ENCODE results near the gene OXER1. TPM values are rescaled to one million over a fixed set of nuclear protein-coding genes. Genes with fewer than 3 reads are reported as not detected.

Gene OXER1
- polyA plus RNA-seq, 12 donors = 3.3 to 10.8 (median 6.1) TPM; not detected in 1

GRCh38 chr2:42795275-42795674 is 31.3 kb upstream of the OXER1 start:
- no peak for DNase-seq

GRCh38 chr2:42794271-42795046 is 30.5 kb upstream of the OXER1 start:
- DNase-seq = no peak

GRCh38 chr2:42793334-42794270 is 29.7 kb upstream of the OXER1 start:
- DNase-seq = peak; percentile 73

DNA sequence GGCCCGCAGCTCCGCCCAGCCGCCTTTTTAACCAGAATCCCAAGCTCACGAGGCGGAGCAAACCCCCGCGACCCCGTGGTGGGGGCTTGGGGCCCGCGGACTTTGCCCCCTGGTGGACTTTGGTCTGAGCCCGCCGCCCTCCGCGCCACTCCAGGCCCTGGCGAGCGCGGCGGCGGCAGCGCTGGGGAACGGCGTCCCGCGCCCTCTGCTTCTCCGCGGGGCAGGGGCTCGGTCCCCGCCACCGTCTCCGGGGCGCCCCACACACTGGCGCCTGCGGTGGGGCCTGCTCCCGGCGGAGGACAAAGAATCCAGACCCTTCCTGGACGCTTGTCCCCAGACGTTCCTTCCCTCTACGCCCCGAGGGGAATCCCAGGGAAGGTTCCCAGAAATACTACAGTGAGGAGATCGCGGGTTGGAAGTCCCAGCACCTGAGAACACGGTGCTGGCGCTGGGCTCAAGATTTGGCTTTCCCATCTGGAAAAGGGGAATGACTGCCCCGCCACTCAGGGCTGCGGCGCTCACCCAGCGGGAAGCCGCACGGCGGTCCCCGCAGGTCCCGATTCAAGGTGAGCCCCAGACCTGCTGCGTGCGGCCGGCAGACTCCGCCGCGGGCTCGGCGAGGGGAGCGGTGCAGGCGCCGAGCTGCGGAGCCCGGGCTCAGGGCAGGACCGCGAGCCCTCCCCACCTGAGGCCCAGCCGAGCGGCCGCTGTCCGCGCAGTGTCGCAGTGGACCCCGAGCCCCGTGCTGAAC is 28.8 kb upstream of the OXER1 start, which contains the start of gene HAAO:
TSS of gene HAAO (minus strand) at position 1 of the 751 bp plus-strand sequence. CDS start 47 bp downstream, outside the sequence.
- DNase-seq = peak; percentile 57

- DNase-seq = peak; percentile 76
These were observed 28.2 kb upstream of the OXER1 start for GRCh38 chr2:42792087-42792582.

DNA sequence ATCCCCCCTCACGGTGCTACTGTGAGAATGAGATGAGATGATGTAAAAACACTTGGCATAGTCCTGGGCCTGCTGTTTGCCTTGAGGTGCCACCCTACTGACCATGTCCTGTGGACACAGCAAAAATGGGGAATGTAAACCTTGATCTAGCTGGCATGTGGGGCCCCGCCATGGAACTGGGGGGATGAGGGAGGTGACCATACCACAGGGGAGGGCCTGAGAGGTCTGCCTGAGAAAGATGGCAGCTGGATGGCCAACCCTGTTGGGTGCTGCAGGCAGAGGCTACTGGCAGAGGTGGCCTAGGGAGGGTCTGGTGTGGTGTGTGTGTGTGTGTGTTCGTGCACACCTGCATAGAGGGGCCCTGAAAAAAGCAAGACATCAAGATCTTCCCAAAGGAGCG is 27.7 kb upstream of the OXER1 start:
- DNase-seq = no peak

DNA sequence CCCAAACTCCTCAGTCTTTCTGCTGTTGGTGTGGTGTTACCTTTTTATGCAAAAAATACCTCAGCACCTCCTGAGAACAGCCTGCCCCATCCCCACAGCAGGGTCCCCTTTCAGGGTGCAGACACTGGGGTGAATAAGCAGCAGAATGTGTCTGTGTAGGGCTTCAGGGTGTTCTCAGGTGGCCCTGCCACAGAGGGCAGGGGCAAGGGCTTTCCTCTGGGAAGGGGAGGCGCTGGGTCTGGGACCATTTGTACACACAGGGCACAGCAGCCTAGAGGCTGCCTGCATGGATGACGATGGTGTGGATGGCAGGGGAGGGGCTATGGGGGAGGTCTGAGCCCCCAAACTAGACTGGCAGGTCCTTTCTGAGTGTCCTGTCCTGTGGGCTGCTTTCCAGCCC is 25.8 kb upstream of the OXER1 start:
- DNase-seq = no peak

DNA sequence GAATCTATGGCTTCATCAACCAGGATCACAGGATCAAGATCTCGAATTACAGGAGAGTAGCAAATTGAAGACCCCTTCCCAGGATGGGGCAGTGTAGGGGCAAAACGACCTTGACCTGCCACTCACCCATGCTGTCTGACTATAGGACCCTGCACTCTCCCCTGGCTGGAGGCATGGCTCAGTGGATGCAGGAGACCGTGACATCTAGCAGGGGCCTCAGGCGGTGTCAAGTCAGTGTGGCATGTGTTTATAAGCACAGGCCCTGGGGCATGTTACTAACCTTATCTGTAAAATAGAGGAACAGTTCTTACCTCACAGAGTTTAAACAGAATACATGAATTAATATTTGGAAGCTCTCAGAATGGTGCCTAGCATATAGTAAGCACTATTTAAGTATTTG is 24.9 kb upstream of the OXER1 start:
- DNase-seq = no peak

GRCh38 chr2:42788478-42788793 is 24.5 kb upstream of the OXER1 start:
- no peak for DNase-seq

DNA sequence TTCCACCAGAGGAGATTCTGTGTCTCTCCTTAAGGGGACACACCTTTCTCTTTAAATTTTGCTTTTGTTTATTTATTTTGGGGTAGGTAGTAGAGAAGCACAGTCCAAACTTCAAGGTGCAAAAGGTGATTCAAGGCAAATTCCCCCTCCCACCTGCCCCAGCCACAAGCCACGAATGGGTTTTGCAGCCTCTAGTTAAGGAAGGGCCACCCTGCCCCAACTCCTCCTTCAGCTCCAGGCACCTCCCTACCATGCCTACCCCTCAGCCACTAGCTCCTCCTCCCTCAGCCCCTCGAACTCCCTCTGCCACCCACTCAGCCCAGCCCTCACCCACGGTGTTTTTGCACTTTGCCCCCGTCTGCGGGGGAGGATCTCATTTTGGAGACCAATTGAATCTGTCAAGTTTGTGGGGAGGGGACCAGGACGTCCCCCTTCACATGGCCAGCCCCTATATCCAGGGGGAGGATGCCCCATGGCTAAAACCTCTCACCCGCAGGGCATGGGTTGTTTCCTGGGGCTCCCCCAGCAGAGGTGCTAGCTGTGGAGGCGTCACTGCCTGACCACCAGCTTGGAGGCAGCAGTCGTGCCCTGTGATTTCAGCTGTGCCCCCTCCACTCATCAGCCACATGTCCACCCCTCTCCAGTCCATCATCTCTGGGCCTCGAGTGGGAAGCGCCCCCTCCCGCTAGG is 24.0 kb upstream of the OXER1 start:
- DNase-seq = no peak

DNA sequence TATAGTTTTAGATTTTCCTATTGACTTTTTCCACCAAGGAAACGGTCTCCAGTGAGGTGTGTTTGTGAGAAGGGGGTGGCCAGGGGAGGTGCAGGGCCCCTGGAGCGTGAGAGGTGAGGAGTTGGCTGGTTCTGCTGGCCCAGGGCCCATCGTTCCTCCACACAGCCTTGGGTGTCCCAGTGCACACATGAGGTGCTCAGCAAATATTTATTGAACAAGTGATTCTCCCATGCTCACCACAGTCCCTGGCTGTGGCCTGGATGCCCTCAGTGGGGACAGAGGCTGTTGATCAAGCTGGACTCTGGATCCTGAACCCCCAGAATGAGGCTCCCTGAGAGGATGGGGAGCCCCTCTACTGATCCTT is 23.5 kb upstream of the OXER1 start:
- DNase-seq = no peak

DNA sequence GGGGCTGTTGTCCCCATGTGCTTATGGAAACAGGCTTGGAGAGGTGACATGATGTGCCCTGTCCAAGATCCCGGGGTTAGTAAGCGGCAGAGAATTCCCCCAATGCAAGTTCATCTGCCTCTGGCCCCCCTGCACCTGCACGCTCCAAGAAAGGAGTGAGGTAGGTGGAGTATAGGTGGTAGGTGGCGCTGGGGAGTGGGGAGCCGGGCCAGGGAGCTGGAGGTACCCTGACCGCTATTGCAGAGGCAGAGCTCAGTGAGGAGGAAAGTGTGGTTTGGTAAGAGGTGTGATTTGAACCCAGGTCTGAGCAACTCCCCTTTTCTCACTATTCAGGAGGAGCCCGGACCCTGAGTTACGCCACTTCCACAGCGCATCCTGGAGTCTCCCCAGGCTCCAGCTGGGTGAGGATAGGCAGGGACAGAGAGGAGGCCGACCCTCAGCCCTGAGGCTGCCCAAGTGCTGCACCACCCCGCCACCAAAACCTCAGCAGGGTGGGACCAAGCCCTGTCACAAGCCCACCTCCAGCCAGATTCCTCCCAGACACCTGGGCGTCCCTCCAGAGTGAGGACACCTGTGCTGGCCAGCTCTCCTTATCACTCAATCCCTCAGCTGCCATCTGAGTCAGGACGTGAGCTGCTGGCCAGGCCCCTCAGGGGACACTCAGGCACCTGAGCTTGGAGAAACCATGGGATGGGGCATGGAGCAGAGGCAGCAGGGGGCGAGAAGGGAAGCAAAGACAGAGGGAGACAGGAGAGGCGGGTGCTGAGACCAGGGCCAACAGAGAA is 22.8 kb upstream of the OXER1 start:
- DNase-seq = no peak

GRCh38 chr2:42784204-42784880 is 20.4 kb upstream of the OXER1 start:
- DNase-seq = no peak

DNA sequence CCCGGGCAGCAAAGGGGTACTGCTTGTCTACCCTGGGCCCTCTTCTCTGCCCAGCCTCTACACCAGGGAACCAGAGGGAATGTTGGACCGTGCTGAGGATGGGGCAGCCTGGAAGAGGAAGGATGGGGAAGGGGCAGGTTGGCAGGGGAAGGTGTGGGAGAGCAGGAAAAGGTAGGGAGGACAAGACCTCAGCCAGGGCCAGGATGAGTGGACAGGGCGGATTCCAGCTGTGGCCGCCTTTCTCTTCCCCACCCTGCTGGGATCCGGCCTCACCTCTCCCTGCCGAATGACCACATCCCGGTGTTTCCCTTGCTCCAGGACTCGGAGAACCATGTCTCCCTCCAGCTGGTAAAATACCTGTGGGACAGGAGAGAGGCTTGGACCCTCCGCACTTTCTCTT is 19.6 kb upstream of the OXER1 start:
- no peak for DNase-seq

DNA sequence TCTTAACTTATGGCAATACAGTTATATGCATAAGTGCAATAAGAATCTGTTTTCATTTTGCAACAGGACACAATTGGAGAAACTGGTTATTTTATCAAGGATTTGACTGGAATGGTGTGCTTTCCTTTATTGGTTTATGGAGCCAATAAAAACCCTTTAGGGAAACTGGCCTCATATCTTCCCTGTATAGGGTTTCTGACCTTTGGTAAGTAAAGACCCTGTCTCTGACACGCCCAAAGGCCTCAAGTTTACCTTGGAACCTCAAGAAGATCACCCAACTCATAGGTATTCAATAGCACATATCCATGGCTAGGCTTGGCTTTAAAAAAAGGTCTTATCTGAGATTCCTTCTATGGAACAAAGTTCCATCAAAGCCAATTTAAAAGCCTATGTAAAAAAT is 17.2 kb upstream of the OXER1 start:
- no peak for DNase-seq

DNA sequence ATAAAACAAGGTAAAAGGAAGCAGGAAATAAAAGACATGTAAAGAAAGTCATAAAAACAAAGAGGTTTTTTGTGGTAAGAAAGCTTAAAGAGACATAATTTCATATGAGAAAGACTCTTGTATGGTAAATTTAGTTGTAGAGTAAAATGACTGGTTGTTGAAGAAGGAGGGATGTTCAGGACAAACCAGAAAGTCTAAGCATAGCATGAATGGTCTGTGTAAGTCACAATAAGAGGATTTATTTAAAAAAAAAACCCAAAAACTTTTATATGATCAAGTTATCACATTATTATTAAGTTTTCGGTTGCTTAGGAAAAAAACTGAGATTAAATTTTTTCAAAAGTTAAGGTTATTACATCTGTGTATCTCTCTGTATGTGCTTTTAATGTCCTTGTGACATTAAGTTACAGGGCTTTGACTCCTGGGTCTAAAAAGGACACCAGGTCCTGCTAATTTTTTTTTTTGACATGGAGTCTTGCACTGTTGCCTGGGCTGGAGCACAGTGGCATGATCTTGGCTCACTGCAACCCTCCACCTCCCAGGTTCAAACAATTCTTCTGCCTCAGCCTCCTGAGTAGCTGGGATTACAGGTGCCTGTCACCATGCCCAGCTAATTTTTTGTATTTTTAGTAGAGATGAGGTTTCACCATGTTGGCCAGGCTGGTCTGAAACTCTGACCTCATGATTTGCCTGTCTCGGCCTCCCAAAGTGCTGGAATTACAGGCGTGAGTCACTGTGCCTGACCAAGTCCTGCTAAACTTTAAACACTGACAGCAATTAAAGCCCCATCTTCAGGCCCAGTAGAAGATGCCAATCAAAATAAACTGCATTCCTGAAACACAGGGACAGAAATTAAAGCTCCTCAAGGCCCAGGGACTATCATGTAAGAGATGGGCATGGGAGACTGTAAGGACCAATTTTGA is 14.2 kb upstream of the OXER1 start:
- DNase-seq = no peak

DNA sequence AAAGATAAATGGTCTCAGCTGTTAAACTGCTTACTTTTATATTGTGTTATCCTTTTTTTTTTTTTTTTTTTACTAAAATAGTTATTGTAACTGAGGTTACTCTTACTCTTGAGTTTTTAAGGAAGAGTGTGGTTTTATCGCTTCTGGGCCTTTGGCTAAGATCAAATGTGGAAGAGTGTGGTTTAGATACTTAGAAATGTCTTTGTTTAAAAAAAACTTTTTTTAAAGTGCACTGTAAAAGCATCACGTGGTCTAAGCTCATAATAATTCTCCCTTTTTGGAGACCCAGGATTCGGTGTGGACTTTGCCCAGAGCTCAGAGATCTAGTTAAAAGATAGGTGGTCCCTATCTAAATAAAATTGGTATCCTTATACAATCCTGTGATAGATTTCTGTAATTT is 11.9 kb upstream of the OXER1 start:
- no peak for DNase-seq

GRCh38 chr2:42775186-42775585 is 11.3 kb upstream of the OXER1 start:
- no peak for DNase-seq
